Measurements from ENCODE around the gene GNA14.

GRCh38 chr9:77457916-77458592 is 190.1 kb downstream of the GNA14 start:
- TF ChIP-seq, protein P1, sequence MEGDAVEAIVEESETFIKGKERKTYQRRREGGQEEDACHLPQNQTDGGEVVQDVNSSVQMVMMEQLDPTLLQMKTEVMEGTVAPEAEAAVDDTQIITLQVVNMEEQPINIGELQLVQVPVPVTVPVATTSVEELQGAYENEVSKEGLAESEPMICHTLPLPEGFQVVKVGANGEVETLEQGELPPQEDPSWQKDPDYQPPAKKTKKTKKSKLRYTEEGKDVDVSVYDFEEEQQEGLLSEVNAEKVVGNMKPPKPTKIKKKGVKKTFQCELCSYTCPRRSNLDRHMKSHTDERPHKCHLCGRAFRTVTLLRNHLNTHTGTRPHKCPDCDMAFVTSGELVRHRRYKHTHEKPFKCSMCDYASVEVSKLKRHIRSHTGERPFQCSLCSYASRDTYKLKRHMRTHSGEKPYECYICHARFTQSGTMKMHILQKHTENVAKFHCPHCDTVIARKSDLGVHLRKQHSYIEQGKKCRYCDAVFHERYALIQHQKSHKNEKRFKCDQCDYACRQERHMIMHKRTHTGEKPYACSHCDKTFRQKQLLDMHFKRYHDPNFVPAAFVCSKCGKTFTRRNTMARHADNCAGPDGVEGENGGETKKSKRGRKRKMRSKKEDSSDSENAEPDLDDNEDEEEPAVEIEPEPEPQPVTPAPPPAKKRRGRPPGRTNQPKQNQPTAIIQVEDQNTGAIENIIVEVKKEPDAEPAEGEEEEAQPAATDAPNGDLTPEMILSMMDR (IDR thresholded peaks at IDR 0.05), result peak; percentile 96
- no peak for TF ChIP-seq ZFX (IDR thresholded peaks at IDR 0.05; ENCODE audit: borderline replicate concordance)
